Measurements from ENCODE around the gene CNPY2. TPM values are rescaled to one million over a fixed set of nuclear protein-coding genes. Genes with fewer than 3 reads are reported as not detected.

Gene CNPY2
- total and polyA plus RNA-seq, 4 experiments from 2014 or later: 93.5 to 184 (median 135) TPM

GRCh38 chr12:56261503-56262232 lies 54.1 kb downstream of the CNPY2 start:
- Mint-ChIP-seq H3K4me1 (peaks cover 16 to 31% (median 22%) of the 10 kb centered on the region in 4 donors), H3K27me3 (no peaks in the 10 kb centered on the region), H3K9me3 (no peaks in the 10 kb centered on the region), H3K4me3 (no peak overlapping the region), H3K27ac (peak overlapping the region in 2 of 7 donors; percentile 4 to 29), H3K36me3 (peaks cover 0 to 5% of the 10 kb centered on the region in 2 donors)
- Histone ChIP-seq H3K36me3 (ENCODE audit: insufficient read depth, low read length) (no peaks in the 10 kb centered on the region), H3K4me3 (ENCODE audit: low read length in 2 of 2) (no peak overlapping the region), H3K27me3 (ENCODE audit: insufficient read depth, low read length) (no peaks in the 10 kb centered on the region), H3K9me3 (ENCODE audit: control insufficient read depth in 1 of 2, low read length in 2 of 2) (no peaks in the 10 kb centered on the region), H3K27ac (ENCODE audit: low read depth, low read length) (no peak overlapping the region), H3K4me1 (ENCODE audit: insufficient read depth, low read length) (peaks cover 20% of the 10 kb centered on the region)
- POLR2A ChIA-PET (ENCODE audit: partially characterized antibody): no interaction called here
- CTCF ChIA-PET (ENCODE audit: partially characterized antibody): interaction anchor here (1.3 kb wide), 1 partner anchor 143 kb away, joined by 4 read pairs; the partner anchor contains the start of gene ZC3H10
- intact Hi-C loops (cut with micrococcal nuclease): no loop called here
- DNase-seq: no peak

GRCh38 chr12:56260921-56261320 lies 54.9 kb downstream of the CNPY2 start:
- Histone ChIP-seq H3K4me3 (ENCODE audit: low read length in 2 of 2) (no peak overlapping the region), H3K9me3 (ENCODE audit: control insufficient read depth in 1 of 2, low read length in 2 of 2) (no peaks in the 10 kb centered on the region), H3K4me1 (ENCODE audit: insufficient read depth, low read length) (peaks cover 21% of the 10 kb centered on the region), H3K27ac (ENCODE audit: low read depth, low read length) (no peak overlapping the region), H3K27me3 (ENCODE audit: insufficient read depth, low read length) (no peaks in the 10 kb centered on the region), H3K36me3 (ENCODE audit: insufficient read depth, low read length) (peaks cover 2% of the 10 kb centered on the region)
- Mint-ChIP-seq H3K4me3 (peak overlapping the region in 1 of 8 donors; percentile 54), H3K4me1 (peaks cover 14 to 30% (median 21%) of the 10 kb centered on the region in 4 donors), H3K27me3 (no peaks in the 10 kb centered on the region), H3K36me3 (peaks cover 4 to 6% of the 10 kb centered on the region in 2 donors), H3K9me3 (no peaks in the 10 kb centered on the region), H3K27ac (peak overlapping the region in 3 of 7 donors; percentile 19 to 74 (median 68))
- DNase-seq: no peak
- POLR2A ChIA-PET (ENCODE audit: partially characterized antibody): no interaction called here
- CTCF ChIA-PET (ENCODE audit: partially characterized antibody): interaction anchor here (1.3 kb wide), 1 partner anchor 143 kb away, joined by 4 read pairs; the partner anchor contains the start of gene ZC3H10
- intact Hi-C loops (cut with micrococcal nuclease): no loop called here

GRCh38 chr12:56260380-56260779 lies 55.4 kb downstream of the CNPY2 start:
- Mint-ChIP-seq H3K9me3 (no peaks in the 10 kb centered on the region), H3K36me3 (peaks cover 5 to 9% of the 10 kb centered on the region in 2 donors), H3K4me3 (peak overlapping the region in 4 of 8 donors; percentile 14 to 54 (median 30)), H3K27me3 (no peaks in the 10 kb centered on the region), H3K27ac (peak overlapping the region in 1 of 7 donors; percentile 68), H3K4me1 (peaks cover 12 to 31% (median 18%) of the 10 kb centered on the region in 4 donors)
- peaks cover 21% of the 10 kb centered on the region for H3K4me1 ChIP-seq (ENCODE audit: insufficient read depth, low read length)
- CTCF ChIA-PET (ENCODE audit: partially characterized antibody): interaction anchor here (1.2 to 2.9 kb wide), 2 partner anchors 71 to 142 kb away, joined by 4 to 8 read pairs; partner anchors contain the start of genes SMARCC2 and ZC3H10
- POLR2A ChIA-PET (ENCODE audit: partially characterized antibody): no interaction called here
- H3K27ac ChIP-seq (ENCODE audit: low read depth, low read length): no peak overlapping the region
- no peaks in the 10 kb centered on the region for H3K27me3 ChIP-seq (ENCODE audit: insufficient read depth, low read length)
- H3K9me3 ChIP-seq (ENCODE audit: control insufficient read depth in 1 of 2, low read length in 2 of 2): no peaks in the 10 kb centered on the region
- intact Hi-C loops (cut with micrococcal nuclease): no loop called here
- H3K36me3 ChIP-seq (ENCODE audit: insufficient read depth, low read length): peaks cover 7% of the 10 kb centered on the region
- no peak for DNase-seq
- no peak overlapping the region for H3K4me3 ChIP-seq (ENCODE audit: low read length in 2 of 2)

Other genes starting within 250 kb of the CNPY2 start
- gene ERBB3, start 235.8 kb downstream of the CNPY2 start, total RNA-seq: 1 to 10 TPM; 5.9 to 6.9 TPM
- gene ERBB3, start 235.8 kb downstream of the CNPY2 start, polyA plus RNA-seq: under 1 TPM; 0.61 to 0.70 TPM
- 100 to 1,000 TPM; 106 to 108 TPM for gene PA2G4, start 211.4 kb downstream of the CNPY2 start, total RNA-seq
- gene PA2G4, start 211.4 kb downstream of the CNPY2 start, polyA plus RNA-seq: 100 to 1,000 TPM; 204 to 223 TPM
- gene RPL41, start 199.4 kb downstream of the CNPY2 start, total RNA-seq: 1,000 to 10,000 TPM; 5,438 to 5,728 TPM
- 1,000 to 10,000 TPM; 6,058 to 8,691 TPM for gene RPL41, start 199.4 kb downstream of the CNPY2 start, polyA plus RNA-seq
- 10 to 100 TPM; 16.3 to 19.6 TPM for gene ZC3H10, start 197.7 kb downstream of the CNPY2 start, total RNA-seq
- gene ZC3H10, start 197.7 kb downstream of the CNPY2 start, polyA plus RNA-seq: 1 to 10 TPM in 1 of 2 donors, under 1 TPM in 1; 0.27 to 3.9 TPM
- gene ESYT1, start 187.7 kb downstream of the CNPY2 start, total RNA-seq: 100 to 1,000 TPM; 249 to 258 TPM
- gene ESYT1, start 187.7 kb downstream of the CNPY2 start, polyA plus RNA-seq: 100 to 1,000 TPM; 395 to 690 TPM
- gene MYL6B, start 163.4 kb downstream of the CNPY2 start, total RNA-seq: 1 to 10 TPM; 2.6 to 3.4 TPM
- gene MYL6B, start 163.4 kb downstream of the CNPY2 start, polyA plus RNA-seq: 1 to 10 TPM; 1.8 to 4.8 TPM
- gene MYL6, start 157.6 kb downstream of the CNPY2 start, total RNA-seq: 100 to 1,000 TPM; 567 to 589 TPM
- 1,000 to 10,000 TPM; 2,141 to 3,317 TPM for gene MYL6, start 157.6 kb downstream of the CNPY2 start, polyA plus RNA-seq
- gene SMARCC2, start 126.5 kb downstream of the CNPY2 start, total RNA-seq: 100 to 1,000 TPM; 192 to 199 TPM
- gene SMARCC2, start 126.5 kb downstream of the CNPY2 start, polyA plus RNA-seq: 10 to 100 TPM; 27.0 to 90.9 TPM
- 10 to 100 TPM; 38.1 to 44.8 TPM for gene RNF41, start 94.1 kb downstream of the CNPY2 start, total RNA-seq
- gene RNF41, start 94.1 kb downstream of the CNPY2 start, polyA plus RNA-seq: 10 to 100 TPM; 33.2 to 46.7 TPM
- 10 to 100 TPM; 16.9 to 19.1 TPM for gene NABP2, start 91.6 kb downstream of the CNPY2 start, total RNA-seq
- gene NABP2, start 91.6 kb downstream of the CNPY2 start, polyA plus RNA-seq: 1 to 10 TPM; 4.1 to 4.7 TPM
- 1 to 10 TPM in 1 of 2 experiments, under 1 TPM in 1; 0.64 to 2.1 TPM for gene SLC39A5, start 85.9 kb downstream of the CNPY2 start, total RNA-seq
- not detected for gene SLC39A5, start 85.9 kb downstream of the CNPY2 start, polyA plus RNA-seq
- gene ANKRD52, start 57.6 kb downstream of the CNPY2 start, total RNA-seq: 10 to 100 TPM; 44.1 to 44.5 TPM
- 10 to 100 TPM in 1 of 2 donors, 1 to 10 TPM in 1; 3.4 to 25.1 TPM for gene ANKRD52, start 57.6 kb downstream of the CNPY2 start, polyA plus RNA-seq
- gene COQ10A, start 49.0 kb downstream of the CNPY2 start, total RNA-seq: 10 to 100 TPM; 35.3 to 38.6 TPM
- gene COQ10A, start 49.0 kb downstream of the CNPY2 start, polyA plus RNA-seq: 10 to 100 TPM in 1 of 2 donors, 1 to 10 TPM in 1; 8.7 to 11.7 TPM
- 100 to 1,000 TPM; 134 to 136 TPM for gene CS, start 15.7 kb downstream of the CNPY2 start, total RNA-seq
- gene CS, start 15.7 kb downstream of the CNPY2 start, polyA plus RNA-seq: 10 to 100 TPM; 73.1 to 98.7 TPM
- gene PAN2, start 18.0 kb upstream of the CNPY2 start, total RNA-seq: 100 to 1,000 TPM; 193 to 203 TPM
- 10 to 100 TPM in 1 of 2 donors, 1 to 10 TPM in 1; 5.6 to 10.2 TPM for gene PAN2, start 18.0 kb upstream of the CNPY2 start, polyA plus RNA-seq
- 10 to 100 TPM; 34.1 to 34.4 TPM for gene IL23A, start 22.9 kb upstream of the CNPY2 start, total RNA-seq
- 10 to 100 TPM; 30.3 to 40.1 TPM for gene IL23A, start 22.9 kb upstream of the CNPY2 start, polyA plus RNA-seq
- gene STAT2, start 44.1 kb upstream of the CNPY2 start, total RNA-seq: 100 to 1,000 TPM; 192 to 193 TPM
- gene STAT2, start 44.1 kb upstream of the CNPY2 start, polyA plus RNA-seq: 10 to 100 TPM; 74.4 to 80.6 TPM
- gene APOF, start 46.9 kb upstream of the CNPY2 start, total RNA-seq: not detected
- not detected for gene APOF, start 46.9 kb upstream of the CNPY2 start, polyA plus RNA-seq
- 1 to 10 TPM; 7.3 to 7.5 TPM for gene TIMELESS, start 133.4 kb upstream of the CNPY2 start, total RNA-seq
- gene TIMELESS, start 133.4 kb upstream of the CNPY2 start, polyA plus RNA-seq: 1 to 10 TPM; 3.2 to 5.1 TPM
- not detected for gene MIP, start 138.7 kb upstream of the CNPY2 start, total RNA-seq
- under 1 TPM; 0.09 to 0.32 TPM for gene MIP, start 138.7 kb upstream of the CNPY2 start, polyA plus RNA-seq
- gene SPRYD4, start 152.6 kb upstream of the CNPY2 start, total RNA-seq: 1 to 10 TPM; 6.5 to 6.9 TPM
- gene SPRYD4, start 152.6 kb upstream of the CNPY2 start, polyA plus RNA-seq: 1 to 10 TPM; 1.1 to 1.5 TPM
- gene GLS2, start 172.2 kb upstream of the CNPY2 start, total RNA-seq: 10 to 100 TPM in 1 of 2 experiments, 1 to 10 TPM in 1; 9.8 to 12.2 TPM
- 1 to 10 TPM; 4.2 to 5.0 TPM for gene GLS2, start 172.2 kb upstream of the CNPY2 start, polyA plus RNA-seq
- 1 to 10 TPM; 1.9 to 2.0 TPM for gene RBMS2, start 205.8 kb upstream of the CNPY2 start, total RNA-seq
- gene RBMS2, start 205.8 kb upstream of the CNPY2 start, polyA plus RNA-seq: 1 to 10 TPM in 1 of 2 donors, under 1 TPM in 1; 0.39 to 1.2 TPM